Cardiac septum (tissue), 1 donor: ENCODE measurements around the gene FAF1. TPM values are rescaled to one million over a fixed set of nuclear protein-coding genes. Genes with fewer than 3 reads are reported as not detected.
"Not testable (repeated sequence)": the region's sequence is repeated elsewhere in the genome, so short reads cannot be mapped to it uniquely, and the experiment has no call there.

Experiments
- DNase-seq: peaks from one replicate; pipeline ENCODE4 v3.0.0-alpha.2; 2020; ENCODE audit warnings: low spot score
- intact Hi-C: fragments of 100-400 bp; cut with DNase I; formaldehyde crosslinking; loops from one replicate; pipeline ENCODE4 v1.14.0; 2022
- total RNA-seq: library from RNA; stranded (reverse); fragmentation: NEBNext Ultra II Directional; extraction: Animal tissue kit (Norgen Biotek cat#: 25700); gene quantifications from one replicate; pipeline ENCODE4 v1.2.1, GENCODE V29; 2021
- donor health status: DM: no; HTN: no; CAD: no.

The FAF1 gene
- total RNA-seq, 1 donor from 2014 or later: 81.0 TPM

GRCh38 chr1:50829014-50829958 is 130.8 kb downstream of the FAF1 start:
- no peak for DNase-seq
- intact Hi-C loops: no loop called here

- no peak for DNase-seq
- intact Hi-C loops: no loop called here
Measured at GRCh38 chr1:50827546-50827945, 132.5 kb downstream of the FAF1 start.

- DNase-seq, intact Hi-C loops: not testable (repeated sequence)
Measured at GRCh38 chr1:50826792-50827191, 133.3 kb downstream of the FAF1 start.

DNA sequence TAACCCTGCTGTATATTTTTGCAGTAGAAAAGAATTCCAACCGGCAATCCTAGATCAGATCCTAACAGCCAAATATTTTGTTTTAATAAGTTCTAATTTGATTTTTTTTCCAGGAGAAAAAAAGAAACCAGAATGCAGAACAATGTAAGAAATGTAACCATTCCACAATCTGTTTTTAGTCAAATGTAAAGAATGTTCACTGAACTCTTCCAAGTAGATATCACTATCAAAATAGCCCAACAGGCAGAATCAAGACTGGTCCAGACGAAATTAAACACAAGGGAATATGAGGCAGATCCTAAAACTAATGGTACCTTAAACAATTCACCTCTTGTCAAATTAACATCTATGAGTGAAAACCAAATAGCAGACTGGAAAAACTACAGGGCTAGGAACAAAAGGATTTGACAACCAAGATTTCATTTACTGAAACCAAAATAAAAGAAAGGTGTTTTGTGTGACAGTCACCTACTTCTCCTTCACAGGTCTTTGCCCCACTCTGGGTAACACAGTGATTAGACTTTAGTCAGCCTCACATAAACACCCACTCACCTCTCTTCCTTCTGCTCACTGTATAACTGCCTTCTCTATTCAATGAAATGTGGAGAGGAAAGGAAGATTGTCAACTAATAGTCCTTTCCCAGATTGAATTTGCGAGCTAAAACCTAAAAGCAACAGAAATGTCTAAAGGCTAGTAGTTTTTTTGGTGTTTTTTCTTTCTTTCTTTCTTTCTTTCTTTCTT is 137.9 kb downstream of the FAF1 start:
- intact Hi-C loops: no loop called here
- DNase-seq: no peak

DNA sequence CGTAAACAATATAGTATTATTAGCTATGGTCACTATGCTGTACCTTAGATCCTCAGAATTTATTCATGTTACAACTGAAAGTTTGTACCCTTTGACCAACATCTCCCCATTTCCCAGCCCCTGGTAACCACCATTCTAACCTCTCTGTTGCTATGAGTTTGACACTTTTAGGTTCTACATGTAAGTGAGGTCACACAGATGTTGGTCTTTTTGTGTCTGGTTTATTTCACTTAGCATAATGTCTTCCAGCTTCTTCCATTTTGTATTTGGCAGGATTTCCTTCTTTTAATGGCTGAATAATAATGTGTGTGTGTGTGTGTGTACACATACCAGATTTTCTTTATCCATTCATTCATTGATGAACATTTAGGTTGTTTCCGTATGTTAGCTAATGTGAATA is 139.5 kb downstream of the FAF1 start:
- intact Hi-C loops: no loop called here
- DNase-seq: no peak

- intact Hi-C loops: no loop called here
- DNase-seq: no peak
Measured at GRCh38 chr1:50812346-50812745, 147.7 kb downstream of the FAF1 start.

GRCh38 chr1:50808296-50808695 is 151.8 kb downstream of the FAF1 start:
- DNase-seq: no peak
- intact Hi-C loops: no loop called here

DNA sequence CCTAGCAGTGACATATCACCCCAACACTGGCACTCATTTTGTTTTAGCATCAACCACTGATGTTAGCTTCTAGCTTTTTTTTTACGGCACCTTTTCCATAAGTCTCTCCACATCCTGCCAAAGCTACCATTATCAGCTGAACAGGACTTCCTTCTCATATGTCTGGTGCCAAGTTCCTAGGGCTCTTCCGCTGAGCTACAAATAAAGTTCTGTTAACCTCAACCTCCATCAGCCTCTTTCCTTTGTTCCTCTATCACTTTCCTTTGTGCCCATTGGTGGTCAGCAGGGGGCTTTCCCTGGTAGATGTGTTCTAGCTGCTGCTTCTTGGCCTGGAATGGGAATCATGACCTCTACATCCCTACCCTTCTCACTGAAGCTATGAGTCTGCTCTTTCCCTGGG is 163.8 kb downstream of the FAF1 start:
- DNase-seq: no peak
- intact Hi-C loops: no loop called here

- no peak for DNase-seq
- intact Hi-C loops: no loop called here
Measured at GRCh38 chr1:50793521-50793920, 166.5 kb downstream of the FAF1 start.

DNA sequence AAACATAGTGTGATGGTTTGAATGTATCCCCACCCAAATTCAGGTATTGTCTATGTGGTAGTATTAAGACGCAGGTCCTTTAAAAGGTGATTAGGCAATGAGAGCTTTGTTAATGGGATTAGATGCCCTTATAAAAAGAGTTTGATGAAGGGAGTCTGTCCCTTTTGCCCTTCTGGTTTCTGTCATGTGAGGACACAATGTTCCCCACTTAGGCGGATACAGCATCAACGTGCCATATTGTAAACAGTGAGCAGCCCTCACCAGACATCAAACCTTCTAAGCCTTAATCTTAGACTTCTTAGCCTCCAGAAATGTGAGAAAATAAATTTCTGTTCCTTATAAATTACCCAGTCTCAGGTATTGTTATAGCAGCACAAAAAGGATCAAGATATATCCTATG is 172.8 kb downstream of the FAF1 start:
- intact Hi-C loops: no loop called here
- DNase-seq: no peak

GRCh38 chr1:50783286-50783685 is 176.8 kb downstream of the FAF1 start:
- no peak for DNase-seq
- intact Hi-C loops: no loop called here

DNA sequence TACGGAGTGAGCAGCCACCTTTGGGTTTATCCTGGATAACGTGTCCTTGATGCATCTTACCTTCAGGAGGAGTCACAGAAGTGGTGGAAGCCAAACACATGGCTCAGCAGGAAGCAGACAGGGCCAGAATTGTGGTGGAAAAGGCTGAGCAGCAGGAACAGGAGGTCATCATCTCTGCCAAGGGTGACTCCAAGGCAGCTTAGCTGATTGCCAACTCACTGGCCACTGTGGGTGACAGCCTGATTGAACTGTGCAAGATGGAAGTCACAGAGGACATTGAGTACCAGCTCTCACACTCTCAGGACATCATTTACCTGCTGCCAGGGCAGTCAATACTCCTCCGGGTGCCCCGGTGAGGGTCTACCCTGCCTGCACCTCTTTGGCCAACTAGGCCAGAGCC is 179.3 kb downstream of the FAF1 start:
- intact Hi-C loops: no loop called here
- no peak for DNase-seq

GRCh38 chr1:50779801-50780200 is 180.3 kb downstream of the FAF1 start:
- DNase-seq: no peak
- intact Hi-C loops: loop anchor here (10.0 kb wide), 1 partner anchor 185 kb away; the partner anchor contains the start of gene FAF1

- intact Hi-C loops: loop anchor here (2.0 to 10.0 kb wide), 3 partner anchors 189 to 413 kb away; partner anchors contain the start of gene FAF1
- DNase-seq: no peak
Measured at GRCh38 chr1:50775740-50776139, 184.3 kb downstream of the FAF1 start.

GRCh38 chr1:50774759-50775351 is 185.2 kb downstream of the FAF1 start:
- no peak for DNase-seq
- intact Hi-C loops: loop anchor here (2.0 to 10.0 kb wide), 3 partner anchors 190 to 414 kb away; partner anchors contain the start of gene FAF1

DNA sequence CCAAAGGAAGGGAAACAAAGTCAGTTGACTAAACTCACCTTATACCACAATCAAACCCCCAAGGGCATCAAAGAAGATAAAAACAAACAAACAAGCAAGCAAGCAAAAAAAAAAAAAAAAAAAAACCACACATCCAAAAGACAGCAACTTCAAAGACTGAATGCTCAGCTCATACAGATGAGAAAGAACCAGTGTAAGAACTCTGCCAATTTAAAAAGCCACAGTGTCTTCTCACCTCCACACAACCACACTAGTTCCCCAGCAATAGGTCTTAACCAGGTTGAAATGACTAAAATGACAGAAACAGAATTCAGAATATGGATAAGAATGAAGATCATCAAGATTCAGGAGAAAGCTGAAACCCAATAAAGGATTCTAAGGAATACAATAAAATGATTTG is 193.4 kb downstream of the FAF1 start:
- no peak for DNase-seq

DNA sequence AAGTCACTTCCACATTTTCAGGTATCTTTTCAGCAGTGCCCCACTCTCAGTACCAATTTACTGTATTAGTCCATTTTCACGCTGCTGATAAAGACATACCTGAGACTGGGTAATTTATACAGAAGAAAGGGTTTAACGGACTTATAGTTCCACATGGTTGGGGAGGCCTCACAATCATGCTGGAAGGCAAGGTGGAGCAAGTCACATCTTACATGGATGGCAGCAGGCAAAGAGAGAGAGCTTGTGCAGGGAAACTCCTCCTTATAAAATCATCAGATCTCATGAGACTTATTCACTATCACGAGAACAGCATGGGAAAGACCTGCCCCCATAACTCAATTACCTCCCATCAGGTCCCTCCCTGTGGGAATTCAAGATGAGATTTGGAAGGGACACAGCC is 203.5 kb downstream of the FAF1 start:
- DNase-seq, intact Hi-C loops: not testable (repeated sequence)

More for the DNA sequence above, 193.4 kb downstream of the FAF1 start:
- intact Hi-C loops: no loop called here

DNA sequence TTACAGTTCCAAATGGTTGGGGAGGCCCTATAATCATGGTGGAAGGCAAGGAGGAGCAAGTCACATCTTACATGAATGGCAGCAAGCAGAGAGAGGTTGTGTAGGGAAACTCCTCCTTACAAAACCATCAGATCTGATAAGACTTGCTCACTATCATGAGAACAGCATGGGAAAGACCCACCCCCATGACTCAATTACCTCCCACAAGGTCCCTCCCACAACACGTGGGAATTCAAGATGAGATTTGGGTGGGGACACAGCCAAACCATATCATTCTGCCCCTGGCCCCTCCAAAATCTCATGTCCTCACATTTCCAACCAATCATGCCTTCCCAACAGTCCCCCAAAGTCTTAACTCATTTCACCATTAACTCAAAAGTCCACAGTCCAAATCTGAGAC is 205.3 kb downstream of the FAF1 start:
- DNase-seq, intact Hi-C loops: not testable (repeated sequence)

DNA sequence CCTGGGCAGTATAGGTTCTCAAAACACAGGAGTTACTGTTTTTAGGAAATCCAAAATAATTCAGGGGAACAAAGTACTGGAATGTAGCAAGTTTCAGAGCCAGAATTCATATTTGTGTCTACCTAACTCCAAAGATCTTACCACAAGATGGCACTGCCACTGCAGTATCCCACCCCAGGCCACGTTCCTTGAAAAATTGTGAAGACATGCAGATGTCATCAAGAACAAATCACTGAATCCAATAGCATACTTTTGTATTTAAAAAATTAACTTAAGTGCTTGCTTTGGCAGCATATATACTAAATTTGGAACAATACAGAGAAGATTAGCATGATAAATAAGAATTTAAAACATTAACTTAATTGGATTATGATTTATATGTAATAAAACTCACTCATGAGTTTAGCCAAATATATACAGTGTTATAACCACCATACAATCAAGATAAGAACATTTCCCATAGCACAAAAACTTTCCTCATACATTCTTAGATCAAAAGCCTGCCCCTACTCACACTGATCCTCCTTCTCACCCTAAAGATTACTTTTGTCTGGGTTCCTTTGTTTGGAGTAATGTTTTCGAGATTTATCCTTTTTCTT is 209.9 kb downstream of the FAF1 start:
- intact Hi-C loops: no loop called here
- DNase-seq: no peak

GRCh38 chr1:50747394-50747793 is 212.7 kb downstream of the FAF1 start:
- no peak for DNase-seq
- intact Hi-C loops: no loop called here
